Activated CD4-positive, alpha-beta T cell treated with anti-CD3 and anti-CD28 coated beads, Interleukin-2, amount 50 U/mL, for 4 hours (primary cell): ENCODE data around the gene MICALL1.

ENCODE experiments used
- DNase-seq, 2 experiments: peaks; one replicate each; pipeline ENCODE4 v3.0.0-alpha.2; 2020

MICALL1 gene

GRCh38 chr22:37906364-37907008, 389 bp downstream of the MICALL1 start:
- no peak for DNase-seq

GRCh38 chr22:37907036-37907954, 1.2 kb downstream of the MICALL1 start:
- no peak for DNase-seq

GRCh38 chr22:37909766-37910165, 3.7 kb downstream of the MICALL1 start:
- no peak for DNase-seq

GRCh38 chr22:37910890-37911672, 5.0 kb downstream of the MICALL1 start:
- no peak for DNase-seq

- no peak for DNase-seq
Measured at GRCh38 chr22:37911697-37912096, 5.6 kb downstream of the MICALL1 start.

- DNase-seq, result no peak
Measured at GRCh38 chr22:37912171-37912570, 6.1 kb downstream of the MICALL1 start.

GRCh38 chr22:37913233-37913721, 7.2 kb downstream of the MICALL1 start:
- DNase-seq, result no peak

- DNase-seq, result no peak
Measured at GRCh38 chr22:37916311-37916710, 10.2 kb downstream of the MICALL1 start.

- no peak for DNase-seq
Measured at GRCh38 chr22:37917874-37918548, 11.9 kb downstream of the MICALL1 start.

- no peak for DNase-seq
Measured at GRCh38 chr22:37918580-37919270, 12.6 kb downstream of the MICALL1 start.

- no peak for DNase-seq
Measured at GRCh38 chr22:37920126-37920525, 14.0 kb downstream of the MICALL1 start.

- DNase-seq, result no peak
Measured at GRCh38 chr22:37922191-37922590, 16.1 kb downstream of the MICALL1 start.

- DNase-seq, result no peak
Measured at GRCh38 chr22:37923927-37924326, 17.8 kb downstream of the MICALL1 start.

- DNase-seq, result no peak
Measured at GRCh38 chr22:37924386-37925065, 18.4 kb downstream of the MICALL1 start.

GRCh38 chr22:37925330-37925729, 19.2 kb downstream of the MICALL1 start:
- DNase-seq, result no peak

- no peak for DNase-seq
Measured at GRCh38 chr22:37925767-37926166, 19.7 kb downstream of the MICALL1 start.

- no peak for DNase-seq
Measured at GRCh38 chr22:37926358-37926757, 20.3 kb downstream of the MICALL1 start.

GRCh38 chr22:37926771-37927636, 20.9 kb downstream of the MICALL1 start:
- DNase-seq, result no peak

- no peak for DNase-seq
Measured at GRCh38 chr22:37927637-37927936, 21.5 kb downstream of the MICALL1 start.

GRCh38 chr22:37929390-37929789, 23.3 kb downstream of the MICALL1 start:
- DNase-seq, result no peak
